Left hindlimb (tissue), 1 donor: Measurements from ENCODE around the gene C16orf46.
"Not testable (repeated sequence)": the region's sequence is repeated elsewhere in the genome, so short reads cannot be mapped to it uniquely, and the experiment has no call there.

ENCODE experiments used
- DNase-seq: peaks from one replicate; pipeline ENCODE4 v3.0.0-alpha.2; 2018

C16orf46 gene

GRCh38 chr16:81077076-81077940, at the start of gene C16orf46:
Gene C16orf46 (minus strand): TSS chr16:81077238. CDS start chr16:81063955, 13,283 bp downstream.
- DNase-seq = peak; percentile 98

- DNase-seq = no peak
Observed at GRCh38 chr16:81123092-81123852, 46.2 kb upstream of the C16orf46 start.

GRCh38 chr16:81121474-81121990, 44.5 kb upstream of the C16orf46 start:
- DNase-seq = no peak

GRCh38 chr16:81117436-81117835, 40.4 kb upstream of the C16orf46 start:
- DNase-seq = no peak

- no peak for DNase-seq
Observed at GRCh38 chr16:81116285-81116684, 39.2 kb upstream of the C16orf46 start.

- no peak for DNase-seq
Observed at GRCh38 chr16:81112453-81112852, 35.4 kb upstream of the C16orf46 start.

GRCh38 chr16:81109274-81109673, 32.2 kb upstream of the C16orf46 start:
- not testable (repeated sequence) for DNase-seq

- no peak for DNase-seq
Observed at GRCh38 chr16:81107511-81107910, 30.5 kb upstream of the C16orf46 start.

GRCh38 chr16:81106826-81107503, 29.9 kb upstream of the C16orf46 start:
- DNase-seq = no peak

GRCh38 chr16:81105946-81106345, 28.9 kb upstream of the C16orf46 start:
- no peak for DNase-seq

GRCh38 chr16:81101702-81102101, 24.7 kb upstream of the C16orf46 start:
- no peak for DNase-seq

- DNase-seq = no peak
Observed at GRCh38 chr16:81099958-81100357, 22.9 kb upstream of the C16orf46 start.

GRCh38 chr16:81097230-81097629, 20.2 kb upstream of the C16orf46 start:
- no peak for DNase-seq

- no peak for DNase-seq
Observed at GRCh38 chr16:81096715-81097208, 19.7 kb upstream of the C16orf46 start.

- peak; percentile 100 for DNase-seq
Observed at GRCh38 chr16:81095953-81096714, 19.1 kb upstream of the C16orf46 start, which contains the start of gene GCSH. Gene GCSH (minus strand): TSS chr16:81096395. CDS start chr16:81096278, 117 bp downstream.

- DNase-seq = no peak
Observed at GRCh38 chr16:81095653-81095952, 18.6 kb upstream of the C16orf46 start.

- DNase-seq = no peak
Observed at GRCh38 chr16:81094771-81095251, 17.8 kb upstream of the C16orf46 start.

- DNase-seq = no peak
Observed at GRCh38 chr16:81088836-81089235, 11.8 kb upstream of the C16orf46 start.

- DNase-seq = no peak
Observed at GRCh38 chr16:81081014-81081413, 4.0 kb upstream of the C16orf46 start.

- no peak for DNase-seq
Observed at GRCh38 chr16:81080233-81080632, 3.2 kb upstream of the C16orf46 start.

- DNase-seq = peak; percentile 90
Observed at GRCh38 chr16:81076566-81077075, 417 bp downstream of the C16orf46 start.
